Erythroblast (primary cell): ENCODE measurements around the gene SERINC1.

Experiments used
- GATA1 ChIP-seq: IDR thresholded peaks from 2 replicates; pipeline ENCODE4 v1.6.1; 2011; ENCODE audit warnings: low read depth, mild to moderate bottlenecking, control low read depth, low read length, moderate library complexity
- POLR2A ChIP-seq: IDR thresholded peaks from 2 replicates; pipeline ENCODE4 v1.6.1; 2011; ENCODE audit warnings: mild to moderate bottlenecking, low read length

DNA sequence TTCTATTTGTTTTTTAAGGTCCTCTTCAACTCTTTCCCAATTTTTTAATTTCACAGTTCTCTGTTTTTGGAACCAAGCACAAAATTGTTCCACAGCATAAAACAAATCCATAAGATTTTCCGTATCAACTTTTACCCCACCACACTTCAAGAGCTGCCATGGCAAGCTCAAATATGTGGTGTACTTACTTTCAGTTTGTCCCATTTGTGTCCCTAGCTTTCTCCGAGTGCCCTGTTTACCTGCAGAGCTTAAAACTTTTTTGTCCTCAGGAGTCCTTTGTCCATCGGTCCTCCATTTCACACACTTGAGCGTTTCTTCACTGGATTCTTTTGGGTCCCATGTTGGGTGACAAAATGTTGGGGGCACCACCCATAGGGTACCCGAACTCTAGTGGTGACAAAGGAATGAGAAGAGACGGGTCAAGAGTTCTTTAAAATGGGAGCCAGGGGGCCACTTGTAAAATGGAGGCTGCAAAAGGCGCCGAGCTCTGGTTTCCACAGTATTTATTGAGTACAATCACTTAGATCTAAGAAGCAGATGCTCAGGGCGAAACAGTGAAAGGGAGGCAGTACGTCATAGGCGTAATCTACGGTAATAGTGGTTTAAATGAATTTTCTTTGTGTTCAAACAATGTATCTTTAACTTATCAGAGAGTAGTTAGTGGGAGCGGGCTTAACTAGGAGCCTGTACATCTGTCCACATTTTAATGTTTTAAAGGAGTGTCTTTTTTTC lies 39.8 kb upstream of the SERINC1 start:
- TF ChIP-seq POLR2A (no peak), GATA1 (no peak)
